Measurements from ENCODE around the gene ITSN2. TPM values are rescaled to one million over a fixed set of nuclear protein-coding genes. Genes with fewer than 3 reads are reported as not detected.
"Not testable (repeated sequence)": the region's sequence is repeated elsewhere in the genome, so short reads cannot be mapped to it uniquely, and the experiment has no call there.

ITSN2 gene
- total and polyA plus RNA-seq, 2 experiments from 2014 or later: 20.3 to 34.4 TPM

DNA sequence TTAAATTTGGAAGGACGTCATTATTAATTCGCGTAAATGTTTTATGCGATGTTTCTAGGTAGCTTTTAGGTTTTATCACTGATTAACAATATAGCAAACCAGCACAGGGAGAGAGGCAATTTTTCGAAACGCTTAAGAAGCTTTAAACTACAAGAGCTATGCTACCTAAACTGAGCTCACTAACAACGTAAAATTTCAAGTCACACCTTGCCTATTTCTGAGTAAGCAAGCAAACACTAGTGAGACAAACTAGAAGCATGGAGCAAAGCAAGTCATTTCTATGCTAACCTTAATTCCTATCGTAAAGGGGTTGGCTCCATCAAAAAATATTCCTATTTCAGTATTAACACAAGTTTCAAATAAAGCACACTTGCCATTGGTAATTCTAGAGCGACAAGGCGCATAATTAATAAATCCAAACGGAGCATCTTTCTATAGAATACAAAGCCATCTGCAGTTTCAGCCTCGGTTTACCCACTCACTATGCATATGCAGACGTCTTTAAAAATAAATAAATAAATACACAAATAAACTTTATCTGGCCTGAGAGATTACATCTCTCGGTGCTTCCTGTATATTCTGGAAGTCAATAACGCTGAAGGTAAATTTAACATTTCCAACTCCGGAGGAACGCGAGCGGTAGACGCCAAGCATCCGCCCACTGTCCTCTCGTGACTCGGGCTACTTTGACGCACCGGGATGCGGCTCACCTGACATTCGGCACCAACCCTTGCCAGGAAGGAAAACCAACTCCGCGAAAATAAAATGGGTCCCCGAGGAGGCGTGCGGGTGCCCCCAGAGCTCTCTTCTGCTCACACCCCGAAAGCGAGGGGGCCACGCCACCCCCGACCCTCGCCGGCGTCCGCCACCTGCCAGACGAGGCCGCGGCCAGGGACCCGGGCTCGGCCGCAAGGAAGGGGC lies 947 bp downstream of the ITSN2 start:
- Histone ChIP-seq H3K4me2 (peak overlapping the region; percentile 87), H3K9me3 (ENCODE audit: low read depth) (no peaks in the 10 kb centered on the region), H3K27ac (peak overlapping the region; percentile 98), H2AFZ (peak overlapping the region; percentile 49), H3K4me1 (ENCODE audit: insufficient read depth) (peaks cover 6% of the 10 kb centered on the region), H3K36me3 (replicated peaks; ENCODE audit: insufficient read depth, low read depth) (no peaks in the 10 kb centered on the region), H3K79me2 (peaks cover 55% of the 10 kb centered on the region), H3K4me3 (peak overlapping the region; percentile 90), H3K9me2 (replicated peaks; ENCODE audit: insufficient read depth) (no peaks in the 10 kb centered on the region), H3K27me3 (no peaks in the 10 kb centered on the region), H4K20me1 (ENCODE audit: insufficient read depth, poor library complexity, severe bottlenecking) (peaks cover 6% of the 10 kb centered on the region)
- DNase-seq (ENCODE audit: low spot score): peak; percentile 71
- 17% methylated on average over 43 of the region's 46 CpGs for WGBS (ENCODE audit: low lambda C conversion rate, missing lambda C conversion rate)
- TF ChIP-seq EZH2phosphoT487 (IDR thresholded peaks at IDR 0.05; ENCODE audit: low read depth, severe bottlenecking, unreplicated experiment): no peak
- no peak for TF ChIP-seq EZH2 (IDR thresholded peaks at IDR 0.05; ENCODE audit: borderline replicate concordance)
- TF ChIP-seq, protein P1, sequence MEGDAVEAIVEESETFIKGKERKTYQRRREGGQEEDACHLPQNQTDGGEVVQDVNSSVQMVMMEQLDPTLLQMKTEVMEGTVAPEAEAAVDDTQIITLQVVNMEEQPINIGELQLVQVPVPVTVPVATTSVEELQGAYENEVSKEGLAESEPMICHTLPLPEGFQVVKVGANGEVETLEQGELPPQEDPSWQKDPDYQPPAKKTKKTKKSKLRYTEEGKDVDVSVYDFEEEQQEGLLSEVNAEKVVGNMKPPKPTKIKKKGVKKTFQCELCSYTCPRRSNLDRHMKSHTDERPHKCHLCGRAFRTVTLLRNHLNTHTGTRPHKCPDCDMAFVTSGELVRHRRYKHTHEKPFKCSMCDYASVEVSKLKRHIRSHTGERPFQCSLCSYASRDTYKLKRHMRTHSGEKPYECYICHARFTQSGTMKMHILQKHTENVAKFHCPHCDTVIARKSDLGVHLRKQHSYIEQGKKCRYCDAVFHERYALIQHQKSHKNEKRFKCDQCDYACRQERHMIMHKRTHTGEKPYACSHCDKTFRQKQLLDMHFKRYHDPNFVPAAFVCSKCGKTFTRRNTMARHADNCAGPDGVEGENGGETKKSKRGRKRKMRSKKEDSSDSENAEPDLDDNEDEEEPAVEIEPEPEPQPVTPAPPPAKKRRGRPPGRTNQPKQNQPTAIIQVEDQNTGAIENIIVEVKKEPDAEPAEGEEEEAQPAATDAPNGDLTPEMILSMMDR (IDR thresholded peaks at IDR 0.05; ENCODE audit: poor library complexity): no peak

DNA sequence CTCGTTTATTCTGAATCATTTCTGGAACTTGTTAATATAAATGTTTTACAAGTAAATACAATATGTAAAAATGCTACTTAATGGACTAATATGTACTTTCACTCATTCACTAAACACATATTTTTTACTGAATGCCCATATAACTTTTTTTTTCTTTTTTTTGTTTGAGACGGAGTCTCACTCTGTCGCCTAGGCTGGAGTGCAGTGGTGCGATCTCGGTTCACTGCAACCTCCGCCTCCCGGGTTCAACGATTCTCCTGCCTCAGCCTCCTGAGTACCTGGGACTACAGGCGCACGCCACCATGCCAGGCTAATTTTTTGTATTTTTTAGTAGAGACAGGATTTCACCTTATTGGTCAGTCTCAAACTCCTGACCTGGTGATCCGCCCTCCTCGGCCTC lies 2.6 kb downstream of the ITSN2 start:
- not testable (repeated sequence) for H3K4me3 ChIP-seq; H3K27ac ChIP-seq; H3K36me3 ChIP-seq (replicated peaks; ENCODE audit: insufficient read depth, low read depth); H3K9me3 ChIP-seq (ENCODE audit: low read depth); H2AFZ ChIP-seq; H3K27me3 ChIP-seq; H3K4me1 ChIP-seq (ENCODE audit: insufficient read depth); H3K9me2 ChIP-seq (replicated peaks; ENCODE audit: insufficient read depth); DNase-seq (ENCODE audit: low spot score)
- H4K20me1 ChIP-seq (ENCODE audit: insufficient read depth, poor library complexity, severe bottlenecking): peaks cover 21% of the 10 kb centered on the region
- peaks cover 72% of the 10 kb centered on the region for H3K79me2 ChIP-seq
- H3K4me2 ChIP-seq: peak overlapping the region; percentile 87
- WGBS (ENCODE audit: low lambda C conversion rate, missing lambda C conversion rate): 94% methylated on average over 12 of the region's 12 CpGs

DNA sequence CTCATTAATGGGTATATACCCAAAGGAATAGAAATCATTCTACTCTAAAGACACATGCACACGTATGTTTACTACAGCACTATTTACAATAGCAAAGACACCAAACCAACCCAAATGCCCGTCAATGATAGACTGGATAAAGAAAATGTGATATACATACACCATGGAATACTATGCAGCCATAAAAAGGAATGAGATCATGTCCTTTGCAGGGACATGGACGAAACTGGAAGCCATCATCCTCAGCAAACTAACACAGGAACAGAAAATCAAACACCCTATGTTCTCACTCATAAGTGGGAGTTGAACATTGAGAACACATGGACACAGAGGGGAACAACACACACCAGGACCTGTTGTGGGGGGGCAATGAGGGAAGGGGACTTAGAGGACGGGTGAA lies 3.2 kb downstream of the ITSN2 start:
- not testable (repeated sequence) for H3K4me2 ChIP-seq; H3K9me3 ChIP-seq (ENCODE audit: low read depth); H3K27me3 ChIP-seq; H2AFZ ChIP-seq; H3K36me3 ChIP-seq (replicated peaks; ENCODE audit: insufficient read depth, low read depth); H3K9me2 ChIP-seq (replicated peaks; ENCODE audit: insufficient read depth); H3K4me3 ChIP-seq; H3K4me1 ChIP-seq (ENCODE audit: insufficient read depth); DNase-seq (ENCODE audit: low spot score); H3K27ac ChIP-seq
- peaks cover 78% of the 10 kb centered on the region for H3K79me2 ChIP-seq
- H4K20me1 ChIP-seq (ENCODE audit: insufficient read depth, poor library complexity, severe bottlenecking): peaks cover 27% of the 10 kb centered on the region
- 87% methylated on average over 4 of the region's 4 CpGs for WGBS (ENCODE audit: low lambda C conversion rate, missing lambda C conversion rate)

DNA sequence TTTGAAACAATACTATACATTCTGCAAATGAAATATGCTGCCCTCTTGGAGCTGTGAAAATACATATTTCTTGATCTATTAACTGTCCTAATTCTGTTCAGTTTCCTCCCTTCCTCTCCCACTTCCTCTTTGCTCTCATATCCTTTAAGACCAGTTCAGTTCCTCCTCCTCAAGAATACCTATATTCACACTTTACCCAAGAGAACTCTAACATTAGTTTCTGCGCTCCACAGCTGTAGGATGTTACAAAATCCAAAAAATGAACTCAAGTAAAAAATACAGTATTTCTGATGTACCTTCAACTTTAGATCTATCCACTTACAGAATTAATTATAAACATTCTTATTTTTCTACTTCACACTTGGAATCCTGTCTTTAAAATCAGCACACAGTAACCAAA lies 5.4 kb downstream of the ITSN2 start:
- WGBS (ENCODE audit: low lambda C conversion rate, missing lambda C conversion rate): 84% methylated on average over 1 of the region's 1 CpG

More for the DNA sequence above, 5.4 kb downstream of the ITSN2 start:
- DNase-seq (ENCODE audit: low spot score): no peak
- Histone ChIP-seq H3K79me2 (peaks cover 98% of the 10 kb centered on the region), H3K9me3 (ENCODE audit: low read depth) (no peaks in the 10 kb centered on the region), H3K4me3 (no peak overlapping the region), H3K4me1 (ENCODE audit: insufficient read depth) (peaks cover 6% of the 10 kb centered on the region), H3K27me3 (no peaks in the 10 kb centered on the region), H3K4me2 (no peak overlapping the region), H3K9me2 (replicated peaks; ENCODE audit: insufficient read depth) (no peaks in the 10 kb centered on the region), H2AFZ (no peak overlapping the region), H4K20me1 (ENCODE audit: insufficient read depth, poor library complexity, severe bottlenecking) (peaks cover 47% of the 10 kb centered on the region), H3K36me3 (replicated peaks; ENCODE audit: insufficient read depth, low read depth) (no peaks in the 10 kb centered on the region), H3K27ac (no peak overlapping the region)
- TF ChIP-seq EZH2phosphoT487 (IDR thresholded peaks at IDR 0.05; ENCODE audit: low read depth, severe bottlenecking, unreplicated experiment): no peak
- no peak for TF ChIP-seq EZH2 (IDR thresholded peaks at IDR 0.05; ENCODE audit: borderline replicate concordance)
- TF ChIP-seq, protein P1 (IDR thresholded peaks at IDR 0.05; ENCODE audit: poor library complexity): no peak

Measured in hepatocyte (in vitro differentiated cells).